ENCODE data around the gene ETV4.

ETV4 gene

GRCh38 chr17:43545383-43545632, 832 bp downstream of the ETV4 start:
- no peak for DNase-seq (ENCODE audit: low read depth)
- no peak for TF ChIP-seq CTCF (conservative IDR thresholded peaks at IDR 0.05; ENCODE audit: low read depth, low read length)
- peak overlapping the region; percentile 60 for H3K4me3 ChIP-seq (ENCODE audit: low read depth, low read length)

- H3K4me3 ChIP-seq (ENCODE audit: low read depth, low read length) = peak overlapping the region; percentile 8
- no peak for DNase-seq (ENCODE audit: low read depth)
- no peak for TF ChIP-seq CTCF (conservative IDR thresholded peaks at IDR 0.05; ENCODE audit: low read depth, low read length)
Observed at GRCh38 chr17:43543771-43544575, 2.2 kb downstream of the ETV4 start.

- H3K4me3 ChIP-seq (ENCODE audit: low read depth, low read length) = no peak overlapping the region
- TF ChIP-seq CTCF (conservative IDR thresholded peaks at IDR 0.05; ENCODE audit: low read depth, low read length) = no peak
- DNase-seq (ENCODE audit: low read depth) = no peak
Observed at GRCh38 chr17:43543300-43543699, 2.8 kb downstream of the ETV4 start.

GRCh38 chr17:43542859-43543258, 3.3 kb downstream of the ETV4 start:
- no peak for DNase-seq (ENCODE audit: low read depth)
- no peak overlapping the region for H3K4me3 ChIP-seq (ENCODE audit: low read depth, low read length)
- TF ChIP-seq CTCF (conservative IDR thresholded peaks at IDR 0.05; ENCODE audit: low read depth, low read length) = no peak

GRCh38 chr17:43540821-43541674, 5.1 kb downstream of the ETV4 start:
- TF ChIP-seq CTCF (conservative IDR thresholded peaks at IDR 0.05; ENCODE audit: low read depth, low read length) = no peak
- H3K4me3 ChIP-seq (ENCODE audit: low read depth, low read length) = no peak overlapping the region
- no peak for DNase-seq (ENCODE audit: low read depth)

GRCh38 chr17:43536236-43536992, 9.7 kb downstream of the ETV4 start:
- H3K4me3 ChIP-seq (ENCODE audit: low read depth, low read length) = no peak overlapping the region
- peak; percentile 87 for DNase-seq (ENCODE audit: low read depth)
- TF ChIP-seq CTCF (conservative IDR thresholded peaks at IDR 0.05; ENCODE audit: low read depth, low read length) = no peak
